GM21786 (cell line): ENCODE data around the gene PDE4D.
"Not testable (repeated sequence)": the region's sequence is repeated elsewhere in the genome, so short reads cannot be mapped to it uniquely, and the experiment has no call there.

Experiments used
- ATAC-seq: cut with Tn5 transposase; IDR thresholded peaks from one replicate; pipeline ENCODE4 v1.9.1; 2021; ENCODE audit not compliant: unreplicated experiment

PDE4D gene

DNA sequence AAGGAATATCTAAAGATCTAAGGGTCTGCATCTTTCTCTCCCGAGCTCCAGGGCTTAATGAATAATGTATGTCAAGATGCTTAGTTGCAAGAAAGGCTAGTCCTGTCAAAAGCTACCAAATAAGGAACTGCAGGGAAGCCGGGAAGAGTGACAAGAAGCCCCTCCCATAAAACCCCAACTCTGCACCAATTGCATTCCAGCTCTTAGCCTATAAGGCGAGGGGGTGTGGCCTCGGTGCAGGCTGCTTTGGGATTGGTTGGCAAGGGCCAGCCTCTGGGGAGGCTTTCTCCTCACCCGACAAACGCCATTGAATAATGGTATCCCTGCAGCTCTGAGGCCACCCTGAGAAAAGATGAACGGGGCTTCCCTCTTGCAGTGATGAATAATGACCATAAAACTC lies 893.7 kb downstream of the PDE4D start:
- no peak for ATAC-seq

GRCh38 chr5:58998544-58998943 lies 895.0 kb downstream of the PDE4D start:
- ATAC-seq: no peak

DNA sequence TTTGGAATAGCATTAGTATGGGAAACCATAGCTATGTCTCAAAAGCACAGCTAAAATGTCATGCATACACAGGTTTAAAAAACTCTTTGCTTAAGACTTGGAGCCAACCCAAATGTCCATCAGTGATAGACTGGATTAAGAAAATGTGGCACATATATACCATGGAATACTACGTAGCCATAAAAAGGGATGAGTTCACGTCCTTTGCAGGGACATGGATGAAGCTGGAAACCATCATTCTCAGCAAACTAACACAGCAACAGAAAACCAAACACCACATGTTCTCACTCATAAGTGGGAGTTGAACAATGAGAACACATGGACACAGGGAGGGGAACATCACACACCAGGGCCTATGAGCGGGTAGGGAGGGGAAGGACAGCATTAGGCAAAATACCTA lies 897.7 kb downstream of the PDE4D start:
- not testable (repeated sequence) for ATAC-seq

DNA sequence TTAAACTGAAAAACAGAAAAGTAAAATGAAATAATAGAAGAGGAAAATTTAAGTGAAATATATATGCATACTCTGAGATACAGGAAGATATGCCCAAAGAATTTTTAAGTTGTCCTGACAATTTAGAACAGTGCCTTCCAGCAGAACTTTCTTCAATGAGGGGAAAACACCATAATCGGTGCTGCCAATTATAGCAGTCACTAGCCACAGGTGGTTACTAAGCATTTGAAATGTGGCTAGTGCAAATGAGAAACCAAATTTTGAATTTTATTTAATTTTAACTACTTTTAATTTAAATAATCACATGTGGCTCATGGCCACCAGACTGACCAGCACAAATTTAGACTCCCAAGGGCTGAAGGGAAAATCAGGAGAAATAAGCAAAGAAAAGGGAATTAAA lies 900.1 kb downstream of the PDE4D start:
- ATAC-seq: no peak

- no peak for ATAC-seq
Measured at GRCh38 chr5:58988938-58989337, 904.6 kb downstream of the PDE4D start.

- no peak for ATAC-seq
Measured at GRCh38 chr5:58987193-58987592, 906.3 kb downstream of the PDE4D start.

- no peak for ATAC-seq
Measured at GRCh38 chr5:58986281-58986680, 907.2 kb downstream of the PDE4D start.

DNA sequence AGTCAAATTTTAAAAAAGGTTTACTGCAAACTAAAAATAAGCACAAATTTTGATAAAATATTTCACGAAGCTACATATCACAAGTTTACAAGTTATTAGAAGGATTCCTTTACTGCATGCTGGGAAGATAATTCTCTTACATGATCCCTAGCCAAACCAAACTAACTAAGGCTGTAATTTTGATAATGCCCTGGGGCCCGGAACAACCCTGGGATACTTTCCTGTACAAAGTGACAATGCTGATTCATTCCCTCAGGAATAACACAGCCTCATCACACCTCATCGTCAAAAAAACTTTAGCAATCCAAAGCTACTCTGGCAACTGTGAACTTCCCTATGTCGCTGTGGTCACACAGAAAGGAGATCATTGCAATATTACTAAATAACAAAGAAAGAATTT lies 907.8 kb downstream of the PDE4D start:
- no peak for ATAC-seq

DNA sequence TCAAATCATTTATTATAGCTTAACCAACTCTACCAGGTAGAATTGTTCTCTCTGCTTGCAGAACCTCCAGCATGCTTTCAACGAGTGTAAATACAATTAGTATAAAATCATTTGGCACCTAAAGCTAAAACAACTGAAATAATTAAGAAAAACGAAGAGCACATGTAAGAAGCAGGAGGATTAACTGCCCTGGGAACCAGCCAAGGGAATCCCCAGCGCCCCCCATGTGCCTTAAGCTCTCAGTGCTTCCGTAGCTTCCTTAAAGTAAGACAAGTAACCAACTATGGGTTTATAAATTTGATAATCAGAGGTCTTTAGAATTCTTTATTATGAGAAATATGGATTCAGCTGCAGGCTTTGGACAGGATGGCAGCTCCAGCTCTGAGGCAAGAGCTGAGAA lies 908.2 kb downstream of the PDE4D start:
- ATAC-seq: no peak

DNA sequence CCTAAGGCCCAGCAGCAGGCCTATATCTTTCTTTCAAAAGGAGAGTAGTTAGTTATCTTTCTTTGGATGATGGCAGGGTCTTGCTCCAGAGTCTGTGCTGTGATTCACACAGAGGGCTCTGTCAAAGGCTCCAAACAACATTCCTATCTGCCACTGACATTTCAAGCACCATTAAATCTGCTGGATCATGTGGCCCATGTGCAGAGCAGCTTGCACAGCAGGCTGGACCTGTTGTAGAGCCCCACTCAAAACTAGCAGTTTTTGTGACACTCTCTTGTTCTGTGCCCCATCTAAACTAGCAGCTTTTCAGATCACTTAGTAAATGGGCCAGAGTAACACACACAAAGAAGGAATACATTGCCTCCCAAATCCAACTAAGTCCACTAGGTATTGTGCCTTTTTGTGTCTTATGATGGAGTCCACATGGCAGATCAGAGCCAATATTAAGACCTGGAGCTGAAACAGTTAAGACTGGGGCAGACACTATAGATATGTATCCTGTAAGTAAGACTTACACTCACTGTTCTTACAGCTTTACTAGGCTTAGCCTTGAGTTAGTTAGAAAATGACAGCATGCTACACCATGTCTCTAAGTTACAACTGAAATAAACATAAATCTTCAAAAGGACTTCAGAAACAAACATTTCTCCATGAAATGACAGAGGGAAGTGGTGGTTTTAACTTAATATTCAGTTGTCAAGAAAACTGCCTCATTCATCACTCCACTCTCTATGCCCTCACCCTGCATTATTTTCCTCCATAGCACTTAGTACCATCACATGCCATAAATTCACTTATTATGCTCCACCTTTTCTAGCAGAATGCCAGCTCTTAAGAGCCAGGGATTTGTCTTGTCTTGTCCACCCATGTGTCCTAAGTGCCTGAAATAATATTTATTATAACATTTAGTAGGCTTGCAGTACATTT lies 909.7 kb downstream of the PDE4D start:
- no peak for ATAC-seq

DNA sequence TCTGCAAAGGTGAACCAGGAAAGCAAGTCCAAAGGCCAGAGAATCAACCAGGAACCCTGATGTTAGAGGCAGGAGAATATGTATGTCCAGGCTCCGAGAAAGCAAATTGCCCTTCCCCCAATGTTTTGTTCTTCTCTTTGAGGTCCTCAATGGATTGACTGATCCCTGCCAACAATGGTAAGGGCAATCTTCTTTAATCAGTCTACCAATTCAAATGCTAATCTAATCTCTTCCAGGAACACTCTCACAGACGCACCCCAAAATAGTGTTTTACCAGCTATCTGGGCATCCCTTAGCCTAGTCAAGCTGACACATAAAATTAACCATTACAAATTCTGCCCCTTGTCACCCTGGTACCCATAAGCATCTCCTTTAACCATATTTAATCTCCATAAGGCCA lies 912.6 kb downstream of the PDE4D start:
- no peak for ATAC-seq

DNA sequence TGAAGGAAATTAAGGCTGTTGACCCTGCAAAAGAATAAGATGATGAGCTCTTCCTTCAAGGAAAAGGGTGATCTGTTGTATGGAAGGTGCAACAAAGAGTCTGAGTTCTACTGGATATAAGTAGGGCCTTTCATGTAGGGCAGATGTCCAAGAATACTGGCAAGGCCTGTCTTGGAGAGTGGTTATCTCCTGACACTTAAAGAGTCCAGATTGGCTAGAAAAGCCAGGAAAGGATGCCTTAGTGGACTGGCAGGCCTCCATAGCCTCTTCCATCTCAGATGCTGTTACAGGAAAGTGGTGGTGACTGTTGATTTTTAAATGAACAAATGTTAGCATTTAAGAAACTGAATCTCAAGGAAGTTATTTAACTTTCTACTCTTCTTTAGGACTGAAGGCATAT lies 914.4 kb downstream of the PDE4D start:
- no peak for ATAC-seq

GRCh38 chr5:58974601-58975000 lies 918.9 kb downstream of the PDE4D start:
- no peak for ATAC-seq

DNA sequence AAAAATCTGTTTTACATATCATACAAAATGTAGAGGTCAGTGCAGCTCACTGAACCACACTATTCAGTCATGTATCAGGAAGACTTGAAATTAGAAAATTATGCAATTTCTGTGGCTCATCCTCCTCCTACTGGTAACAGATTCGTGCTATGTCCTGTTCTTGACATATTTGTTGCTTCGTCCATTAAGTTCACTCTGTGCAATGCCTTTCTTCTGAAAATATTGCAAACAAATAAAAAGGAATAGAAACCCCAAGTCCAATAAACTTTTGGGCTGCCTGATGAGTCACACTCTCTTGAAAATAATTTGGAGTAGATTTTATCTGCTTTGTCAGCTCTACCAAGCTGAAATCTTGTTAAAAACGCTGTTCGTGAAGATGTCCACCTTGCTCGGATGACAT lies 919.4 kb downstream of the PDE4D start:
- no peak for ATAC-seq

DNA sequence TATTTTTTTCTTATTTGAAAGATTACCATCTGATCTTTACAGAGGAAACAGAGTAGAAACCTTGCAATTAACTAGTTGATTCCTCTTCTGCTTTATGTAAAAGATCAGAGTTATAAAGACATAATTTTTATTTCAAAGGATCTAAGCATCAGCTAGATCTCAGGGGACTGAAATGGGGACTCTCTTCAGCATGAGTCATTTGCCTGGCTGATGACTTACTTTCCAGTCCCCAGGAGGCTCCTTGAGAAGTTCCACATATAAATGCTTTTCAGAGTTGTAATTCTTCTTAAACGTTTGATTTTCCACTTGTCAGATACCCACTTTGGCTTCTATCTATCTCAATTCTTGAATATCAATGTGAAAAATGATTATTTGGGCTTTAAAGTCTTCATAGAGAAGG lies 921.2 kb downstream of the PDE4D start:
- ATAC-seq: no peak

GRCh38 chr5:58970766-58971165 lies 922.8 kb downstream of the PDE4D start:
- ATAC-seq: no peak

DNA sequence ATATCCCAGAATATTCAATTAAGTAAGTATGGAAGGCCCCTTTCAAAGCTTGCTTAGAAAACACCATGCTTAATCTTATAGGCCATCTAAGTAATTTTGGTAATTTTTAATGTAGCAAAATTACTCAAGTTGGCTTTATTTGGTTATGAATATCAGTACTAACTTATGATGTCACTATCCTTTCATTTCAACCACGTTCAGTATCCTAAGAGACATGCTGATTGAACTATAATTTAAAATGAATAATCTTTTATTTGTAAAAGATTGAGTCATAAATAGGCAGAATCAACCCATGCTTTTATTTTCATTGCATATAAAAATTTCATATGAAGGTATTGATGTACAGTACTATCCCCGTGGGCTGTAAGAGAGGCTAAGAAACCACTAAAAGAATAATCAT lies 923.7 kb downstream of the PDE4D start:
- ATAC-seq: no peak

- ATAC-seq: no peak
Measured at GRCh38 chr5:58969253-58969652, 924.3 kb downstream of the PDE4D start.

DNA sequence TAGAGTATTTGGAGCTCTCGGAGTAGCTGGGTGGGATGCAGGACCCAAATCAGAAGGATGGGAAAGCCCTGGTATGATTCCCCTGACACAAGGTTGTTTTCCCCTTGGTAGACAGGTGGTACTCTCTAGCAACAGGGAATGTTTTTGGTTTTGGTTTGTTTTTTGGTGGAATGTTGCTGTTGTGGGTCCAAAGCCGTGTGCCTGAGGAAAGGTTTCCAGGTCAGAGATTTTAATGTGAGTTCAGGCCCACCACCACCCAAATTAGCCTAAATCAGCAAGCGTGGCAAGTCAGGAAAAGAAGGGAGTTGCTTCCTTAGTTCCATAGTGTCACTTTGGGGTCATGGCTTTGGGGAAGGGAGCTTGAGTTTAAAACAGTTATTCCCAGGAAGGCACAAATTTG lies 925.2 kb downstream of the PDE4D start:
- ATAC-seq: no peak

- ATAC-seq: no peak
Measured at GRCh38 chr5:58967597-58968281, 925.8 kb downstream of the PDE4D start.

DNA sequence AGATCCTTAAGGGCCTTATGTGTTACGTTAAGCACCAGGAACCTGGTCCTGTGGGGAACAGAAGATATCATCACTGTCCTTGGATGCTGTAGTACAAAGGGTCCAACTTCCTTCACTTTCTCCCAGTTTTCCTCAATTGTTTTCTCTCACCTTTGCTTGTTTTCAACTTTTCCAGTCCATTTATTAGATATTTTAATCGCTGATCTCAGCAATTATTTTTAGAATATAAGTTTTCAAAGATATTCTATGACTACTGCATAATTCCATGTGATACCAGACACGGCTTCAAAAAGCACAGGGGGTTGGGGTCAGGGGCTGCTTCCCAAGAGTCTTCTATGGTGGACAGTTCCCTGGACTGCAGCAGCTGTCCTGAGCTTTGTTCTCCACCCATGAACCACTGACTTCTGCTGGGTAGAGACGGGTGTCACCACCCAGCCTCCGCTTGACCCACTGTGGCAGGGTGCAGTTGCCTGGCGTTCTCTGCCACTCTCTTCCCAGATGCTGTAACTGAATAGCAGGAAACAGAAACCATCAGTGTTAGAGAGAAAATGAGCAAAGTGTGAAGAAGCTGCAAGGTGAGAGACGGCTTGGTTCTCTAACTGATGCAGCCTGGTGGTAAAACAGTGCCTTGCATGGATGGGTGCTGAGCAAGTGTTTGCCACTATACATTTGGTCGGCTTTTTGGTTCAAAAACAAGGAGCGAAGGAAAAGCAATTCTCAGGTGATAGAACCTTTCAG lies 927.7 kb downstream of the PDE4D start:
- ATAC-seq: no peak

DNA sequence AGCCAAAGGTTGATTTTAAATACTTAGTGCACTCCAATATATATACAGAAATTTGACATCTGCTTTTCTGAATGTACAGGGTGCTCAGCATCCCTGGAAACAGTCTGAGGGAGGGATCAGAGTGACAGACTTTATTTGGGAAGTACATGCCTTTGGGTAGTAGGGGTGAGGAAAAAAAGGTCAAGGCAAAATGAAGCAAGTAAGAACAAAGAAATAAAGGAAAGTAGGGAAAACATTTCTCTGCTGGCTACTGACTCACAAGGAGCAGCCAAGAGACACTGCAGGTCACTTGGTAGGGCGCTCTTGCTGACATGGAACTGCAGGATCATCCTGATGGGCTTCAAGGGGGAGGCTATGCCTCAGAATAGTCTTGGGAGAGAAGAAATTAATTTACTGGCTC lies 929.7 kb downstream of the PDE4D start:
- ATAC-seq: no peak
